Superior temporal gyrus (tissue), 1 donor: ENCODE results near the gene HCFC2.

Source experiments
- DNase-seq: peaks from one replicate; pipeline ENCODE4 v3.0.0-alpha.2; 2016; ENCODE audit errors: extremely low spot score

The HCFC2 gene

GRCh38 chr12:104121001-104121400, 56.7 kb downstream of the HCFC2 start:
- no peak for DNase-seq

- no peak for DNase-seq
These were observed 58.0 kb downstream of the HCFC2 start for GRCh38 chr12:104122298-104122697.

GRCh38 chr12:104126548-104126947, 62.2 kb downstream of the HCFC2 start:
- DNase-seq, result peak; percentile 8

GRCh38 chr12:104130760-104131159, 66.4 kb downstream of the HCFC2 start:
- DNase-seq, result no peak

DNA sequence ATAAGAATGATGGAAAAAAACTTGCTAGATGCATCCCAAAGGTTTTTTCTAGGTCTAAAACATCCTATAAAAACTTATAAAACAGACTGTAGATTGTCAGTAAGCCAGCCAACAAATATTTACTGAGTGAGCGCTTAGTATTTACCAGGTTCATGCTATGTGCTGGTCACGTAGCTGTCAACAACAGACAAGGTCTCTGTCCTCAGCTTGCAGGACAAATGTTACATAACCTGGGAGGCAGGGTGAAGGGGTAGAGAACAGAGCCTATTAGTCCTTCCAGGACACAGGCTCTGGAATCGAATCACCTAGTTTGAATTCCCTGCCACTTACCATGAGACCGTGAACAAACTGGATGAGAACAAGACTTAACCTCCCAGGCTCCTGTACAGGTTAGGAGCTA, 67.3 kb downstream of the HCFC2 start:
- no peak for DNase-seq

DNA sequence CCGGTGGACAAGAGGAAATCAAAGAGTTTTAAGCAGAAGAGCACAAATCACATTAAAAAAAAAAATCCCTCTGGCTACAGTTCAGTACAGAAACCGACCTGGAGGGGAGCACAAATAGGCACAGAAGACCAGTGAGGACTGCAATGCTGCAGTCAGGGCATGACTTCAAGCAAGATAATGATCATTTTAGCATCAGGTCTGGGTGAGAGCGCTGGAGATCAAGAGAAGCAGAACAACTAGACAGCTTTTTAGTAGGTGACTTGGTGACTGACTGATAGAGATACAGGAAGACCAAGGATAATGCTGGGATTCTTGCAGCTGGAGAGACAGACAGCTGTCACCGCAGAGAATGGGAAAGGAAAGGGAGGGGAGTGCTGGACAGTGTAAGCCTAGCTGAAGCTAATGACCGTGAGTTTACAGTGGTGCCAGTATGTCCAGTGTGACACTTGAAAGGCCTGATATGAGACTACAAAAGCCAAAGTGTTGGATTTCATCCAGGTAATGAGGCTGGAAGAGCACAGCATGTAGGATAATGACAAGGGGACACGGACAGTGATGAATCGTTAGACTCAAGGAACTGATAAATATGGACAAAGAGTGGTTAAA, 68.1 kb downstream of the HCFC2 start:
- DNase-seq, result peak; percentile 34

DNA sequence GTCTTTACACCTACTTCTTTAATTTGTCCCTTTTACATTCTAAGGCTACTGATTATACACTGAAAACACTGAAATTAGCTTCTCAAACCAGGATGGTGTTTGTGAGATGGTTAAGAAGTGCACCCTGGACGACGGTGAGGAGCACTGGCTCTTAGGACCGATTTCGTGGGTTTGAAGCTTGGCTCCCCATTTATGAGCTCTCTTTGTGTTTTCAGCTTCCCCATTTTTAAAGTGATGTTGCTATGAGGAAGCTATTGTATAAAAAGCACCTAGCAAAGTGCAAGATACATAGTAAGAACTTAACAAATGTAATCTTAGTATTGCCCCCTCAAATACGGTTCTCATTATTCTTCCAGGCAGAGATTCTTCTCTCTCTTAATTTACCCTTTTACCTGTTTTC, 69.0 kb downstream of the HCFC2 start:
- no peak for DNase-seq

DNA sequence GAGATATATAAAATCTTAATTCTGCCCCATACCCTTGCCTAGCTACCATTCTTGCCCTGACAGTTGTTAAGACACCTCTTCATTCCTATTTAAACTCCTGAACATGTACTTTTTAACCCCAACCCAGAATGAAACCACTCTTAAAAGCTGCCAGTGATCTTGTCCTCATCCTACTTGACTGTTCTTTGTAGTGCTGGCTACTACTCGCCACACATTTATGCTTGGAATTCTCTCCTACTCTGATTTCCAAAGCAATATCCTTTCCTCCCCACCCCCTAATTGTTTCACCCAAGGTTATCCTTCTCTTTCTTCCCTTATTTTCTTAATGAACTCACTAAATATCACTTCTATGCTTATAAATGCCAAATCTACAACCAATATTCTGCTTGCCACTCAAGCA, 69.5 kb downstream of the HCFC2 start:
- no peak for DNase-seq

GRCh38 chr12:104134882-104135281, 70.6 kb downstream of the HCFC2 start:
- no peak for DNase-seq

GRCh38 chr12:104136577-104136976, 72.2 kb downstream of the HCFC2 start:
- DNase-seq, result peak; percentile 57

GRCh38 chr12:104137001-104137901, 72.9 kb downstream of the HCFC2 start:
- no peak for DNase-seq

- DNase-seq, result peak; percentile 97
These were observed 73.8 kb downstream of the HCFC2 start, which contains the start of gene NFYB for GRCh38 chr12:104137902-104138796. Gene NFYB, minus strand, starts transcription at chr12:104138210. Its CDS starts 2,757 bp downstream, at chr12:104135453.

DNA sequence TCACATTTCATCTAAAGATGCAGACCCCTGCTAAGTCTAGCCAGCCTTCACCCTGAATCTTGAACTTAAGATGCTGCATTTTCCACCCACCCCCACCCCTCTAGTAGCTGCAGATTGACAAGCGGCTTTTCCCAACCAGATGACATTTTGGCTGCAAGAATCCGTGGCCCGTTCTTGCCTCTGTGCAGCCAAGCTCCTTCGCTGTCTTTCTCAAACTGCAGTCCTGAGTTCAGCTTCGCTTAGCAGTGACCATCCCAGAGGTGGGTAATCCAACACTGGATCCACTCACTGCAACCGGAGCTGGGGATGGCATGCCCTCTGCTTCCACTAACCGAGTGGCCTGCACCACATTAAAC, 74.4 kb downstream of the HCFC2 start:
- no peak for DNase-seq

GRCh38 chr12:104142543-104142942, 78.2 kb downstream of the HCFC2 start:
- DNase-seq, result no peak

DNA sequence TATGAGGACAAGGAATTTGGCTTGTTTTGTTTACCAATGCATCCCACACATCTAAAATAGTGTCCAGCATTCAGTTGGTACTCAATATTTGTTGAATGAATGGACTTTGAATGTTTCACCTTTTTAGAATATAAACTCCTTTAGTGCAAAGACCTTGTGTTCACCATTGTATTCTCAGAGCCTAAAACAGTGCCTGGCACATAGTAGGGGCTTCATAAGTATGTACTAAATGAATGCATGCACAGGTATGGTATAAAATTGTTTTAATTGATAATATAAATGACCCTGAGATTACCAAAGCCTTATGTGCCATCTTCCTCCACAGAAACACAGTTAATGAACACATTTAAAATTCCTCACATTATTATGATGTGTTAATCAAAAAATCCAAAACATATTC, 78.7 kb downstream of the HCFC2 start:
- DNase-seq, result no peak

- DNase-seq, result no peak
These were observed 79.6 kb downstream of the HCFC2 start for GRCh38 chr12:104143918-104144317.

DNA sequence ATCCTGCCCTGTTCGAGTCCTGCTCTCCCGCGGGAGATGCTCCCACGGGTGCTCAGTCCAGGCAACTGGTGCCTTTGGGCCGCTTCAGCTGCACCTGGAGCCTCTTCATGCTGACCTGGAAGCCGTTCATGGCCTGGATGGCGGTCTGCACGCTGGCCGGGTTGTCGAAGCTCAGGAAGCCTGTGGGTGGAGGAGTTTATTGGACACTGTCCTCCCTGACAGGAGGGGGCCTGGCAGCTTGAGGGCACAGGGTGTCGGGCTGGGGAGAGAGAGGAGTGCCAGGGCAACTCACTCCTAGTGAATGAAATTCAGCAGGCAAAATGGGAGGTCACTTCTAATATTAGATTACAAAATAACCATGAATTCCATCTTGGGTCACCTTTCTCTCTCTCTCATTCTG, 83.0 kb downstream of the HCFC2 start:
- DNase-seq, result no peak

DNA sequence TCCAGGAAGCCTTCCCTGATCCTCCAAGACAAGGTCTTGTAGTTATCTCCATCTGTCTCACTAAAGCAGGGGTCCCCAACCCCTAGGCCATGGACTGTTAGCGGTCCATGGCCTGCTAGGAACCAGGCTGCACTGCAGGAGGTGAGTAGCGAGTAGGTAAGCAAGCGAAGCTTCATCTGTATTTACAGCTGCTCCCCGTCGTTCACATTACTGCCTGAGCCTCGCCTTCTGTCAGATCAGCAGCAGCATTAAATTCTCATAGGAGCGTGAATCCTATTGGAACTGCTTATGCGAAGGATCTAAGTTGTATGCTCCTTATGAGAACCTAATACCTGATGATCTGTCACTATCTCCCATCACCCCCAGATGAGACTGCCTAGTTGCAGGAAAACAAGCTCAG, 86.1 kb downstream of the HCFC2 start:
- DNase-seq, result no peak

DNA sequence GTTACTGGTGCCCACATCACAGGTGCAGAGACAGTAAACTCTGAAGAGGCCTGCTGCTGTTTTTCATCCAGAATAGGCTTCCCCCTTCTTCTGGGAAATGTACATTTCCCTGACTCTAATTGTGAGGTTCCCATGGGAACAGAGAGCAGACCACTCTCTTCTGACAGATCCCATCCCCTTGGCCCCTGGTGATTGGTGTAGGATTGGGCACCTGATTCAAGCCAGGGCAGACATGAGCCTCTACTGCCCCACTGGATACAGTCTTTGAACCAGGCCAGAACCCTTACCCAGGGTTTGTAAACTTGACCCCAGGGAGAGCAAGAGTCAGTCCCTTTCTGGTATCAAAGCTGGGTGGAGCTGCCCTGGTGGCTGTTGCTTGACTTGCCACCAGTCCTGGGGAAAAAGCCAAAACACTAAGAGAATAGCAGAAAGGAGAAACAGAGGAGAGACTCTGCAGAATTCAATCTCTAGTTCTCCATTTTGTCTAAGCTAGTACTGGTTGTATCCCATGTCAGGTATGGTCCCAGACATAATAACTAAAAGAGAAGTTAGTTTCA, 88.4 kb downstream of the HCFC2 start:
- no peak for DNase-seq

DNA sequence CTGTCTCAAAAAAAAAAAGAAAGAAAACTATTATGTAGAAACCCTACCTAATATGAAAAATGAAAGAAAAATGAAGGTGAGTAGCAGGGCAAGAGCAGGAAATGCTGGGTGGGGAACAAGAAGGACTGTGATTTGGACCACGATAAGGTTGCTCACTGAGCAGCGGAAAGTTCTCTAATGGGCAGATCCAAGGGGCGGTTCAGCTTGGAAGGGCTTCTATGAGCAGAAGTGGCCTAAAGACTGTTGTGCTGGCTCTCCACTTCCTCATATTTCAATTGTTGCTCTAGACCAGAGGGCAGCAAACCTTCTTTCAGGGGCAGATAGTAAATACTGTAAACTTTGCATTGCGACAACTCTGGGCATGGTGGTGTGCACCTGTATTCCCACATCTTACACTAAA, 90.0 kb downstream of the HCFC2 start:
- no peak for DNase-seq

DNA sequence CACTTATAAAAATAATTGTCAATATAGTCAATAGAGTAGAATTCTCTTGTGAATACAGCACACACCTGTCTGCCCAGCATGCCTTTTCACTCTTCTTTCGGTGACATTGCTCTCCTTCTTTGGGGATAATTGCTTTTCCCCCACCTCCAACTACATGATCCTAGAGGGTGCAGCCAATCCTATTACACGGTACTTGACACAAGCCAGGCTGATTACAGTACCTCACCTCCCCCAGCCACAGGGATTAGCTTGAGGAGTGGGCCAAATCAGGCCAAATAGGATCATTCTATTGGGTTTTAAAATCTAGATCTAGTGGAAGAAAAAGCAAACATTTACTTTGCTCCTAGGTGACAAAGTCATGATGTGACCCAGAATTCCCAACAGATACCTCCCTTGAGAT, 90.5 kb downstream of the HCFC2 start:
- DNase-seq, result no peak
